ENCODE data around the gene IGDCC3.

Gene IGDCC3

GRCh38 chr15:65290228-65290627 is 87.6 kb downstream of the IGDCC3 start:
- DNase-seq (ENCODE audit: low spot score), result no peak

- DNase-seq (ENCODE audit: low spot score), result no peak
These were observed 88.4 kb downstream of the IGDCC3 start for GRCh38 chr15:65289261-65289854.

- DNase-seq (ENCODE audit: low spot score), result no peak
These were observed 90.3 kb downstream of the IGDCC3 start for GRCh38 chr15:65287520-65287855.

GRCh38 chr15:65286704-65287519 is 90.9 kb downstream of the IGDCC3 start, which contains the start of gene PARP16:
TSS of gene PARP16 (minus strand) at chr15:65286883. CDS start at chr15:65286426, 457 bp downstream.
- peak; percentile 93 for DNase-seq (ENCODE audit: low spot score)

GRCh38 chr15:65286069-65286703 is 91.6 kb downstream of the IGDCC3 start:
- DNase-seq (ENCODE audit: low spot score), result no peak

GRCh38 chr15:65285291-65286068 is 92.3 kb downstream of the IGDCC3 start:
- DNase-seq (ENCODE audit: low spot score), result no peak

GRCh38 chr15:65278480-65278879 is 99.3 kb downstream of the IGDCC3 start:
- DNase-seq (ENCODE audit: low spot score), result no peak

Data from CD4-positive, alpha-beta T cell treated with Interleukin-6 at 100 ng/mL for 8 hours (primary cell).